HG02623 (cell line): ENCODE data around the gene TDRD9.

Experiments used
- ATAC-seq: cut with Tn5 transposase; IDR thresholded peaks from one replicate; pipeline ENCODE4 v1.9.1; 2021; ENCODE audit warnings: moderate library complexity; ENCODE audit not compliant: unreplicated experiment

The TDRD9 gene

GRCh38 chr14:104064003-104064402, 135.7 kb downstream of the TDRD9 start:
- ATAC-seq, result no peak

- ATAC-seq, result no peak
Observed at GRCh38 chr14:104066279-104066678, 138.0 kb downstream of the TDRD9 start.

GRCh38 chr14:104066719-104067295, 138.6 kb downstream of the TDRD9 start:
- no peak for ATAC-seq

GRCh38 chr14:104069541-104069940, 141.3 kb downstream of the TDRD9 start:
- no peak for ATAC-seq

- ATAC-seq, result no peak
Observed at GRCh38 chr14:104072586-104072985, 144.3 kb downstream of the TDRD9 start.

- ATAC-seq, result no peak
Observed at GRCh38 chr14:104073764-104074163, 145.5 kb downstream of the TDRD9 start.

GRCh38 chr14:104075530-104076151, 147.4 kb downstream of the TDRD9 start:
- no peak for ATAC-seq

- no peak for ATAC-seq
Observed at GRCh38 chr14:104076743-104077142, 148.5 kb downstream of the TDRD9 start.

- ATAC-seq, result no peak
Observed at GRCh38 chr14:104078031-104078455, 149.8 kb downstream of the TDRD9 start.

GRCh38 chr14:104080376-104081260, 152.4 kb downstream of the TDRD9 start:
- ATAC-seq, result no peak

GRCh38 chr14:104081261-104081835, 153.1 kb downstream of the TDRD9 start:
- ATAC-seq, result no peak

- no peak for ATAC-seq
Observed at GRCh38 chr14:104081951-104082464, 153.8 kb downstream of the TDRD9 start.

GRCh38 chr14:104082807-104083206, 154.6 kb downstream of the TDRD9 start:
- no peak for ATAC-seq

GRCh38 chr14:104084251-104085002, 156.2 kb downstream of the TDRD9 start:
- ATAC-seq, result no peak

GRCh38 chr14:104085032-104085888, 157.0 kb downstream of the TDRD9 start, which contains the start of gene ASPG:
Gene ASPG (plus strand): TSS chr14:104085700. CDS start chr14:104085771, 71 bp downstream.
- ATAC-seq, result no peak

- no peak for ATAC-seq
Observed at GRCh38 chr14:104085889-104086201, 157.6 kb downstream of the TDRD9 start.

- no peak for ATAC-seq
Observed at GRCh38 chr14:104086210-104086660, 158.0 kb downstream of the TDRD9 start.

GRCh38 chr14:104086661-104087461, 158.6 kb downstream of the TDRD9 start:
- no peak for ATAC-seq

GRCh38 chr14:104087505-104087904, 159.2 kb downstream of the TDRD9 start:
- ATAC-seq, result no peak
